Endothelial cell of umbilical vein (primary cell): ENCODE measurements around the gene CLIC4.
"Not testable (repeated sequence)": the region's sequence is repeated elsewhere in the genome, so short reads cannot be mapped to it uniquely, and the experiment has no call there.

Experiments used
- CTCF ChIP-seq, 2 donors: IDR thresholded peaks; 1 replicate in 1 of 2; 2 replicates in 1 of 2; pipeline ENCODE4 v1.5.1; 2011; ENCODE audit warnings: low read length in 2 of 2, mild to moderate bottlenecking in 2 of 2, moderate library complexity in 2 of 2, control low read depth in 1 of 2, inconsistent platforms in 1 of 2, low read depth in 1 of 2; ENCODE audit not compliant: insufficient read depth in 1 of 2; ENCODE audit errors: extremely low read depth in 1 of 2
- EZH2 ChIP-seq: IDR thresholded peaks from 2 replicates; pipeline ENCODE4 v1.6.1; 2012; ENCODE audit warnings: borderline replicate concordance, low read depth, mild to moderate bottlenecking, moderate library complexity, low read length, inconsistent platforms; ENCODE audit not compliant: severe bottlenecking
- FOS ChIP-seq: IDR thresholded peaks from 2 replicates; pipeline ENCODE4 v1.6.1; 2011; ENCODE audit warnings: mild to moderate bottlenecking, low read length, moderate library complexity, borderline replicate concordance; ENCODE audit not compliant: insufficient read depth
- GATA2 ChIP-seq: IDR thresholded peaks from 2 replicates; pipeline ENCODE4 v1.7.0; 2011; ENCODE audit warnings: low read depth, mild to moderate bottlenecking, moderate library complexity, mixed read lengths, low read length; ENCODE audit not compliant: insufficient read length, insufficient read depth
- JUN ChIP-seq: IDR thresholded peaks from 2 replicates; pipeline ENCODE4 v1.6.1; 2011; ENCODE audit warnings: borderline replicate concordance, low read depth; ENCODE audit not compliant: insufficient read length, insufficient read depth
- MAX ChIP-seq: IDR thresholded peaks from 2 replicates; pipeline ENCODE4 v1.6.1; 2011; ENCODE audit not compliant: insufficient read depth, insufficient read length
- MYC ChIP-seq: IDR thresholded peaks from one replicate; pipeline ENCODE4 v1.6.1; 2011; ENCODE audit warnings: mild to moderate bottlenecking, low read depth, low read length
- POLR2A ChIP-seq: IDR thresholded peaks from 2 replicates; pipeline ENCODE4 v1.6.1; 2012; ENCODE audit warnings: low read depth, mild to moderate bottlenecking, control low read depth, low read length
- POLR2AphosphoS5 ChIP-seq: IDR thresholded peaks from 2 replicates; pipeline ENCODE4 v1.6.1; 2012; ENCODE audit warnings: low read depth, mild to moderate bottlenecking, control low read depth, low read length, moderate library complexity; ENCODE audit not compliant: insufficient read depth

DNA sequence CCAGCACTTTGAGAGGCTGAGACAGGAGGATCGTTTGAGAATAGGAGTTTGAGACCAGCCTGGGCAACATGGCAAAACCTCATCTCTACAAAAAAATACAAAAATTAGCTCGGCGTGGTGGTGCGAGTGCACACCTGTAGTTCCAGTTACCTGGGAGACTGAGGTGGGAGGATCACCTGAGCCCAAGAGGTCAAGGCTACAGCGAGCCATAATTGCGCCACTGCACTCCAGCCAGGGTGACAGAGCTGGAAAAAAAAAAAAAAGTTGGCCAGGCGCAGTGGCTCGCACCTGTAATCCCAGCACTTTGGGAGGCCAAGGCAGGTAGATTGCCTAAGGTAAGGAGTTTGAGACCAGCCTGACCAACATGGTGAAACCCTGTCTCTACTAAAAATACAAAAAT, 46.9 kb upstream of the CLIC4 start:
- not testable (repeated sequence) for TF ChIP-seq POLR2A; CTCF (IDR thresholded peaks at IDR 0.05; ENCODE audit: extremely low read depth in 1 of 2, insufficient read depth in 1 of 2, low read depth in 1 of 2, low read length in 2 of 2); EZH2; POLR2AphosphoS5; MAX; MYC; FOS; JUN; GATA2
